ENCODE results near the gene ADGRE3.

The ADGRE3 gene

DNA sequence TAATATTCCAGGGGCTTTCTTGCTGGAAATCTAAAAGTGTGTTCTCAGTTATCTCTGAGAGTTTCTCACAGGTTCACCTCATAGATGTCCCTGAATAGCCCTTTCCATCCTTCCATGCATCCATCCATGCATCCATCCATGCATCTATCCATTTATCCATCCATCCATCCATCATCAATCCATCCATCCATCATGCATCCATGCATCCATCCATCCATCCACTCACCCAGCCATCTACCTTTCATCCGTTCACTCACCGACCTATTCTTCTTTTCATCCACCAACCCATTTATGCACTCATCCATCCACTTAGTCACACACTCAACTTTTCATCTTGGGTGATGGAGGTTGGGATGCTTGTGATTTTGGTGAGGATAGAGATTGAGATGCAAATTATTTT lies 7.4 kb upstream of the ADGRE3 start:
- TF ChIP-seq, protein P1, sequence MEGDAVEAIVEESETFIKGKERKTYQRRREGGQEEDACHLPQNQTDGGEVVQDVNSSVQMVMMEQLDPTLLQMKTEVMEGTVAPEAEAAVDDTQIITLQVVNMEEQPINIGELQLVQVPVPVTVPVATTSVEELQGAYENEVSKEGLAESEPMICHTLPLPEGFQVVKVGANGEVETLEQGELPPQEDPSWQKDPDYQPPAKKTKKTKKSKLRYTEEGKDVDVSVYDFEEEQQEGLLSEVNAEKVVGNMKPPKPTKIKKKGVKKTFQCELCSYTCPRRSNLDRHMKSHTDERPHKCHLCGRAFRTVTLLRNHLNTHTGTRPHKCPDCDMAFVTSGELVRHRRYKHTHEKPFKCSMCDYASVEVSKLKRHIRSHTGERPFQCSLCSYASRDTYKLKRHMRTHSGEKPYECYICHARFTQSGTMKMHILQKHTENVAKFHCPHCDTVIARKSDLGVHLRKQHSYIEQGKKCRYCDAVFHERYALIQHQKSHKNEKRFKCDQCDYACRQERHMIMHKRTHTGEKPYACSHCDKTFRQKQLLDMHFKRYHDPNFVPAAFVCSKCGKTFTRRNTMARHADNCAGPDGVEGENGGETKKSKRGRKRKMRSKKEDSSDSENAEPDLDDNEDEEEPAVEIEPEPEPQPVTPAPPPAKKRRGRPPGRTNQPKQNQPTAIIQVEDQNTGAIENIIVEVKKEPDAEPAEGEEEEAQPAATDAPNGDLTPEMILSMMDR (conservative IDR thresholded peaks at IDR 0.05) = no peak
- H3K27ac ChIP-seq = no peak overlapping the region

DNA sequence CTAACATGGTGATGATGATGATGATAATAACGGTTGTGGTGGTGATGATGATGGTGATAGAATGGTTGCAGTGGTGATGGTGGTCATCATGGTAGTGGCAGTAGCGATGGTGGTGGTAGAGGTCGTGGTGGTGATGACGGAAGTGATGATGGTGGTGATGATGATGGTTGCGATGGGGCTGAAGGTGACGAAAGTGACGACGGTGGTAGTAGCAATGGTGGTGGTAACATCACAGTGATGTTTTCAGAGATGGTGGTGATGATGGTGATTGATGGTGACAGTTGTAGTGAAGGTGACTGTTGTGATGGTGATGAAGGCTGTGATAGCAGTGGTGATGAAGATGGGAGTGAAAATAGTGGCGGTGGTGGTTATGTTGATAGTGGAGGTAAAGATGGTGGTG lies 3.6 kb upstream of the ADGRE3 start:
- TF ChIP-seq, protein P1 (conservative IDR thresholded peaks at IDR 0.05) = no peak
- no peak overlapping the region for H3K27ac ChIP-seq

DNA sequence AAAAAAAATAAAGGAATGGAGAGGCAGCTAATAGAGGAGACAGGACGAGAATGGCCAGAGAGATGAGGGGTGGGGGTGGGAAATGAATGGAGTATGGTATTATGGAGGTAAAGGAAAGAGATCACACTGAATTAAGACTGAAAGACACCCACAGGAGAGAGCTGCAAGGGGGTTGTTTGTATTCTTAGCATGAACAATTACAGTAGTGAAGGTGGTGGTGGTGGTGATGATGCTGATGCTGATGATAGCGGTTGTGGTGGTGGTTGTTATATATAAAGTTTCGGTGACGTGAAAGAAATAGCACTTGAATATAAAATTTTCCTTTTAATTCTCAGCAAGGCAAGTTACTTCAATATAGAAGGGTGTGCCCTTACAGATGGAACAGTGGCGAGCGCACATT lies 2.8 kb upstream of the ADGRE3 start:
- H3K27ac ChIP-seq = no peak overlapping the region
- TF ChIP-seq, protein P1 (conservative IDR thresholded peaks at IDR 0.05) = no peak

DNA sequence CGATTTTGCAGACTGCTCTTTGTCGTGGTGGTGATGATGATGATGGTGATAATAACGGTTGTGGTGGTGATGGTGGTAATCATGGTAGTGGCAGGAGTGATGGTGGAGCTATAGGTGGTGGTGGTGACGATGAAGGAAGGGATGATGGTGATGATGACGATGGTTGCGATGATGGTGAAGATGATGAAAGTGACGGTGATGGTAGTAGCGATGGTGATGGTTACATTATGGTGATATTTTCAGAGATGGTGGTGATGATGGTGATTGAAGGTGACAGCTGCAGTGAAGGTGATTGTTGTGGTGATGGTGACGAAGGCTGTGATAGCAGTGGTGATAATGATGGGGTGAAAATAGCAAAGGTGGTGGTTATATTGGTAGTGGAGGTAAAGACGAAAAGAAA lies 2.1 kb upstream of the ADGRE3 start:
- TF ChIP-seq, protein P1 (conservative IDR thresholded peaks at IDR 0.05) = no peak
- no peak overlapping the region for H3K27ac ChIP-seq

DNA sequence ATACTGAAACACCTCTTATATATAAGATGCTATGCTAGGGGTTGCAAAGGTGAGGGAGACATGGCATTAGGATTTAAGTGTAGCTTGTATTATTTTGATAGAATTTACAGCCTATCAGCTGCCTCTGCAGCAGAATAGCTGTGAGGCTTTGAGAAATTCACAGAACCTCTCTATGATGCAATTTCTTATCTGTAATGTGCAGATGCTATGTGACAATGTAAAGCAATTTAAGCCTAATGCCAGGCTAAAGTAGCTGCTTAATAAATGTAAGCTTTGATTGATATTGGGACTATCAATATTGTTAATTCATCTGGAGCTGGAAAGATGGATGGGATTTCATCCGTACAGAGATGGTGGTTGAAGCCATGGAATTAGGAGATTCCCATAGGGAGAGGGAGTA lies 1.6 kb downstream of the ADGRE3 start:
- no peak overlapping the region for H3K27ac ChIP-seq
- TF ChIP-seq, protein P1 (conservative IDR thresholded peaks at IDR 0.05) = no peak

DNA sequence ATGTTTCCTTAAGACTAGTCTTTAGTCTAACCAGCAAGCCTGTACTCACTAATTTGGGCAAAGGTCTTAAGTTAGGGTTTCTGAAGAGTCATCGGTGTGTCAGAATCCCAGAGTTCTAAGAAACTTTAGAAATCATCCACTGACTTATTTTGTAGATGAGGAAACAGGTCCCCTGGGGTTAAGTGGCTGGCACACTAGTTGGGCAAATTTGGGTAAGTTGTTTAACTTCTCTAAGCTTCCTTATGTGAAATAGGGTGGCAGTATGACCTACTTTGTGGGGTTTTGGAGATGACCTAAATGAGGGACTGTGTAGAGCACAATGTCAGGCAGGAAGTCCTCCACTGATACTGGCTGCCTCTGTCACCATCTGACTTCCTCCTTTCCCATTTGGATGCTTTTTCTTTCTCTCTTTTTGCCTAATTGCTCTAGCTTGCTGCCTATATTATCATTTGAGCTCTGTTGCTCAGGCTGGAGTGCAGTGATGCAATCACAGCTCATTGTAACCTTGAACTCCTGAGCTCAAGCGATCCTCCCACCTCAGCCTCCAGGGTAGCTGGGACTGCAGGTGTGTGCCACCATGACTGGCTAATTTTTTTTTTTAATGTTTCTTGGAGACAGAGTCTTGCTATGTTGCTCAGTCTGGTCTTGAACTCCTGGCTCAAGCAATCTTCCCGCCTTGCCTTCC lies 2.3 kb downstream of the ADGRE3 start:
- TF ChIP-seq, protein P1 (conservative IDR thresholded peaks at IDR 0.05) = no peak
- H3K27ac ChIP-seq = no peak overlapping the region

DNA sequence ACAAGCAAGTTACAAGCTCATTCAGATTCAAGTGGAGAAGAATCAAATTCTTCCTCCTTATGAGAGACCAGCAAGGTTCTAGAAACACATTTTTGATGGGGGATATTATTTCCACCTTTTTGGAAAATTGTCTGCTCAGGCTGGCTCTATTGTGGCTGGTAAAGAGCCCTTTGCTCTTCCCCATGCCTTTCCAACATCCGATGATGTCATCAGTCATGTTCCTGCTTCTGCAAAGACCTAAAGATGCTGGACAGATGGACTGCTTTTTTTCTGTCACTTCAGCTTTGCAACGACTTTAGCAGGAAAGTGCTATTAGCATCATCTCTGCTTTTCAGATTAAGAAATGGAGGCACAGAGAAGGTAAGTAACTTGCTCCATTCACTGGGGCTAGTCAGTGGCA lies 4.2 kb downstream of the ADGRE3 start:
- TF ChIP-seq, protein P1 (conservative IDR thresholded peaks at IDR 0.05) = no peak
- H3K27ac ChIP-seq = no peak overlapping the region

Data from VCaP (cell line).